HCT116 (cell line): ENCODE data around the gene GMCL1. TPM values are rescaled to one million over a fixed set of nuclear protein-coding genes. Genes with fewer than 3 reads are reported as not detected.

Experiments
- ATAC-seq: fragments of 200-7000 bp; cut with Tn5 transposase; 2 replicates; pipeline ENCODE4 v1.9.1; 2020; ENCODE audit warnings: mild to moderate bottlenecking, moderate library complexity
- BruUV-seq: library from RNA; stranded (reverse); fragments of 400-500 nt; replicated peaks from 2 replicates; lab custom pipeline; 2021; lab: Mats Ljungman, UMichigan
- CTCF ChIA-PET: fragments of 300-600 bp; sonication (Branson Sonifier 250); formaldehyde crosslinking; loops from one replicate; lab custom pipeline; 2021; ENCODE audit warnings: antibody characterized with exemption; lab: Charles Lee
- POLR2A ChIA-PET: fragments of 300-600, 350-600 bp; sonication (Branson Sonifier 250); formaldehyde crosslinking; loops from one replicate; lab custom pipeline; 2021; ENCODE audit warnings: antibody characterized with exemption; lab: Charles Lee
- RAD21 ChIA-PET, 2 experiments: fragments of 300-600 bp; sonication (Branson Sonifier 250); formaldehyde crosslinking; loops; one replicate each; lab custom pipeline; 2023; ENCODE audit warnings: low total read pairs in 2 of 2; ENCODE audit not compliant: uncharacterized antibody in 2 of 2, unreplicated experiment in 2 of 2, low non-redundant PET in 1 of 2; lab: Charles Lee
- DNase-seq: peaks from one replicate; pipeline ENCODE4 v3.0.0-alpha.2; 2010; ENCODE audit warnings: low read depth, low spot score
- H2AFZ ChIP-seq: fragments of 200-600 bp; shearing (Covaris generic), sonication (generic); 2 replicates; pipeline ENCODE4 v1.6.1; 2017; ENCODE audit warnings: low read depth, mixed run types, mixed read lengths, antibody characterized with exemption, low read length; ENCODE audit not compliant: poor library complexity, severe bottlenecking
- H3K27ac ChIP-seq: 2 replicates; pipeline ENCODE4 v1.5.1; 2012; ENCODE audit warnings: low read depth, low read length
- H3K27me3 ChIP-seq: fragments of 200-600 bp; sonication (generic); 2 replicates; pipeline ENCODE4 v1.6.1; 2016; ENCODE audit warnings: mixed run types, low read length, mixed read lengths; ENCODE audit not compliant: insufficient read depth
- H3K36me3 ChIP-seq, 2 experiments: fragments of 200-500 bp in 1 of 2; fragments of 200-600 bp in 1 of 2; sonication (Bioruptor generic) in 1 of 2; sonication (generic) in 1 of 2; 2 replicates each; pipeline versions ENCODE4 v1.5.1 to v1.6.1; 2014 to 2016; ENCODE audit warnings: low read length in 2 of 2, inconsistent platforms in 1 of 2, mixed read lengths in 1 of 2, mixed run types in 1 of 2; ENCODE audit not compliant: insufficient read depth in 2 of 2, control insufficient read depth in 1 of 2
- H3K4me1 ChIP-seq, 2 experiments: fragments of 200-600 bp in 1 of 2; sonication (generic) in 1 of 2; 2 replicates each; pipeline versions ENCODE4 v1.5.1 to v1.6.1; 2012 to 2017; ENCODE audit warnings: low read length in 2 of 2, inconsistent platforms in 1 of 2, mild to moderate bottlenecking in 1 of 2, mixed read lengths in 1 of 2, mixed run types in 1 of 2, moderate library complexity in 1 of 2; ENCODE audit not compliant: insufficient read depth in 2 of 2, control insufficient read depth in 1 of 2
- H3K4me2 ChIP-seq: fragments of 200-600 bp; sonication (generic); 2 replicates; pipeline ENCODE4 v1.6.1; 2017; ENCODE audit warnings: mixed run types, low read length, mixed read lengths
- H3K4me3 ChIP-seq, 2 experiments: fragments of 200-600 bp in 1 of 2; sonication (generic) in 1 of 2; replicated peaks in 1 of 2; 2 replicates each; pipeline ENCODE4 v1.5.1; 2011 to 2016; ENCODE audit warnings: low read length in 2 of 2, control low read depth in 1 of 2, low read depth in 1 of 2, mild to moderate bottlenecking in 1 of 2, mixed read lengths in 1 of 2, mixed run types in 1 of 2
- H3K79me2 ChIP-seq: fragments of 200-600 bp; sonication (generic); 2 replicates; pipeline ENCODE4 v1.6.1; 2017; ENCODE audit warnings: mild to moderate bottlenecking, mixed run types, low read length, moderate library complexity, mixed read lengths; ENCODE audit not compliant: insufficient read depth
- H3K9ac ChIP-seq: fragments of 200-600 bp; sonication (generic); 2 replicates; pipeline ENCODE4 v1.6.1; 2016; ENCODE audit warnings: low read length, mixed read lengths
- H3K9me2 ChIP-seq: fragments of 200-600 bp; sonication (generic), shearing (Covaris generic); 2 replicates; pipeline ENCODE4 v1.6.1; 2017; ENCODE audit warnings: mixed run types, mild to moderate bottlenecking, moderate library complexity; ENCODE audit not compliant: insufficient read depth
- H3K9me3 ChIP-seq, 2 experiments: fragments of 200-500 bp in 1 of 2; fragments of 200-600 bp in 1 of 2; sonication (Bioruptor generic) in 1 of 2; sonication (generic) in 1 of 2; 2 replicates each; pipeline ENCODE4 v1.6.1; 2014 to 2017; ENCODE audit warnings: low read length in 2 of 2, mixed read lengths in 2 of 2, inconsistent platforms in 1 of 2, low read depth in 1 of 2, mild to moderate bottlenecking in 1 of 2, mixed run types in 1 of 2, moderate library complexity in 1 of 2; ENCODE audit not compliant: control insufficient read depth in 1 of 2, insufficient read depth in 1 of 2
- H4K20me1 ChIP-seq: fragments of 200-600 bp; sonication (generic), shearing (Covaris generic); 2 replicates; pipeline ENCODE4 v1.6.1; 2017; ENCODE audit warnings: mixed run types, mild to moderate bottlenecking, moderate library complexity; ENCODE audit not compliant: insufficient read depth
- CEBPB ChIP-seq: IDR thresholded peaks from 2 replicates; pipeline ENCODE4 v1.6.1; 2012; ENCODE audit warnings: low read depth
- CTCF ChIP-seq, 3 experiments: fragments of 200-600 bp in 1 of 3; sonication (generic) in 1 of 3; IDR thresholded peaks in 2 of 3; conservative IDR thresholded peaks in 1 of 3; 2 replicates each; pipeline ENCODE4 v1.5.1; 2012 to 2017; ENCODE audit warnings: low read depth in 2 of 3, low read length in 2 of 3, antibody characterized with exemption in 1 of 3, borderline replicate concordance in 1 of 3, control low read depth in 1 of 3, mild to moderate bottlenecking in 1 of 3, mixed read lengths in 1 of 3, mixed run types in 1 of 3, moderate library complexity in 1 of 3; ENCODE audit not compliant: insufficient read depth in 1 of 3
- ELF1 ChIP-seq: IDR thresholded peaks from 2 replicates; pipeline ENCODE4 v1.6.1; 2012; ENCODE audit warnings: low read depth, borderline replicate concordance
- JUND ChIP-seq: IDR thresholded peaks from 2 replicates; pipeline ENCODE4 v1.6.1; 2012
- POLR2A ChIP-seq: IDR thresholded peaks from 2 replicates; pipeline ENCODE4 v1.7.0; 2011; ENCODE audit warnings: borderline replicate concordance; ENCODE audit not compliant: insufficient read depth, insufficient read length; ENCODE audit errors: extremely low read depth
- RAD21 ChIP-seq: IDR thresholded peaks from 2 replicates; pipeline ENCODE4 v1.6.1; 2012; ENCODE audit warnings: low read depth, mild to moderate bottlenecking
- SRF ChIP-seq: IDR thresholded peaks from 2 replicates; pipeline ENCODE4 v1.6.1; 2012; ENCODE audit warnings: low read depth
- TCF7L2 ChIP-seq: IDR thresholded peaks from 2 replicates; pipeline ENCODE4 v1.7.0; 2011; ENCODE audit warnings: borderline replicate concordance, inconsistent platforms; ENCODE audit not compliant: insufficient read depth, insufficient read length; ENCODE audit errors: extremely low read depth
- ZFX ChIP-seq: fragments of 450-650 bp; IDR thresholded peaks from 2 replicates; pipeline ENCODE4 v1.6.1; 2017
- intact Hi-C: fragments of 100-400 bp; cut with micrococcal nuclease; formaldehyde crosslinking; loops from 2 replicates; pipeline ENCODE4 v1.10.0; 2022
- total RNA-seq: library from RNA; stranded (reverse); gene quantifications from one replicate; pipeline ENCODE4 v1.2.1, GENCODE V29; 2021; ENCODE audit not compliant: unreplicated experiment
- TF ChIP-seq, protein P1 (sequence below): IDR thresholded peaks from 2 replicates; pipeline ENCODE4 v1.6.1; 2012

The GMCL1 gene
- total RNA-seq, 1 experiment from 2014 or later, result 16.7 TPM

DNA sequence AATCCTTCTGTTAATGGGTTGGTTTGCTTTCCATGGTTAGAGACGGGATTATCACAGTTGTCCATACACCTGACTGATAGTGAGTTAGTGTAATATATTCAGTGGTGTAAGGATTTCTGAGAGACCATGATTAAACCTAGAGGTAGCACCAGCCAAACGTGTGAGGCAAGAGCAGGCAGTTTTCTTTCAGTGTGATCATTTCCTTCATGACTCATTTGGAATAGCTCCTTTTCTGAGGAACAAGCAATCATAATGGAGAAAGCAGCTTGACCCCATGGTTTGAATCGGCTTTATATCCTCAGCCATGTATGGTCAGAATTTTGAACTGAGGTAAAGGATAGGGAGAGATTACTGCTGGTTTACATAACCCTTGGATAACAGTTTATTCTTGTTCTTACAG lies 88.4 kb downstream of the GMCL1 start:
- Histone ChIP-seq H3K9me2 (no peaks in the 10 kb centered on the region), H3K4me1 (peaks cover 0 to 18% of the 10 kb centered on the region in 2 experiments; a peak in 3 of 4 replicates), H3K27me3 (no peaks in the 10 kb centered on the region), H3K4me3 (no peak overlapping the region), H3K36me3 (no peaks in the 10 kb centered on the region), H3K4me2 (no peak overlapping the region), H3K79me2 (no peaks in the 10 kb centered on the region), H4K20me1 (no peaks in the 10 kb centered on the region), H3K9me3 (no peaks in the 10 kb centered on the region), H3K9ac (no peak overlapping the region), H2AFZ (no peak overlapping the region), H3K27ac (no peak overlapping the region)
- no TSS peak for BruUV-seq
- intact Hi-C loops, result no loop called here
- TF ChIP-seq SRF (peak; percentile 40; the same call in 1 of the 2 replicates), POLR2A (no peak), CEBPB (peak; percentile 44; the same call in 1 of the 2 replicates), TCF7L2 (no peak), RAD21 (no peak), CTCF (IDR thresholded peaks at IDR 0.05 in 2 of 3, conservative IDR thresholded peaks at IDR 0.05 in 1 of 3; ENCODE audit: borderline replicate concordance in 1 of 3, insufficient read depth in 1 of 3, low read depth in 2 of 3, low read length in 2 of 3) (no peak)
- ChIA-PET POLR2A (no interaction called here), RAD21 (no interaction called here), CTCF (no interaction called here)
- ATAC-seq, result no peak
- peak; percentile 10 for DNase-seq

- no peak for TF ChIP-seq CEBPB
- TF ChIP-seq JUND, result no peak
- TF ChIP-seq, protein P1, sequence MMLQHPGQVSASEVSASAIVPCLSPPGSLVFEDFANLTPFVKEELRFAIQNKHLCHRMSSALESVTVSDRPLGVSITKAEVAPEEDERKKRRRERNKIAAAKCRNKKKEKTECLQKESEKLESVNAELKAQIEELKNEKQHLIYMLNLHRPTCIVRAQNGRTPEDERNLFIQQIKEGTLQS, result no peak
- no peak for TF ChIP-seq POLR2A
- no peak for TF ChIP-seq ELF1
- TF ChIP-seq ZFX, result no peak
- DNase-seq (no peak), ATAC-seq (no peak)
- no peak overlapping the region for H3K4me2 ChIP-seq
- H3K27me3 ChIP-seq, result no peaks in the 10 kb centered on the region
- H3K9ac ChIP-seq, result no peak overlapping the region
- H2AFZ ChIP-seq, result no peak overlapping the region
- ChIA-PET CTCF (no interaction called here), POLR2A (no interaction called here), RAD21 (no interaction called here)
- no peaks in the 10 kb centered on the region for H3K36me3 ChIP-seq
- H3K4me3 ChIP-seq, result no peak overlapping the region
- H3K9me3 ChIP-seq, result no peaks in the 10 kb centered on the region
- intact Hi-C loops, result no loop called here
- H3K9me2 ChIP-seq, result no peaks in the 10 kb centered on the region
- BruUV-seq, result no TSS peak
- H3K27ac ChIP-seq, result no peak overlapping the region
- no peaks in the 10 kb centered on the region for H4K20me1 ChIP-seq
- H3K79me2 ChIP-seq, result no peaks in the 10 kb centered on the region
- peaks cover 0 to 15% of the 10 kb centered on the region in 2 experiments; a peak in 3 of 4 replicates for H3K4me1 ChIP-seq
Measured at GRCh38 chr2:69918401-69918800, 88.9 kb downstream of the GMCL1 start.
